HepG2 (cell line): ENCODE results near the gene MNT. TPM values are rescaled to one million over a fixed set of nuclear protein-coding genes. Genes with fewer than 3 reads are reported as not detected.
A peak's percentile ranks its signal among the peaks of the same experiment; 100 is the strongest.

Experiments used
- BRCA1 ChIP-seq: sonication (generic); formaldehyde crosslinking; IDR thresholded peaks from 2 replicates; pipeline ENCODE4 v1.4.0; 2020; ENCODE audit warnings: missing genetic modification reagents
- CHD4 ChIP-seq: fragments of 200-600 bp; sonication (generic); IDR thresholded peaks from 2 replicates; pipeline ENCODE4 v1.7.0; 2017; ENCODE audit warnings: mild to moderate bottlenecking, low read length, borderline replicate concordance
- CSRNP1 ChIP-seq: sonication (generic); formaldehyde crosslinking; IDR thresholded peaks from 2 replicates; pipeline ENCODE4 v1.8.1; 2023; ENCODE audit warnings: mild to moderate bottlenecking, missing genetic modification reagents
- FOXJ3 ChIP-seq: sonication (generic); formaldehyde crosslinking; IDR thresholded peaks from 2 replicates; pipeline ENCODE4 v1.4.0; 2020; ENCODE audit warnings: missing genetic modification reagents, mild to moderate bottlenecking, borderline replicate concordance
- FUBP1 ChIP-seq: sonication (generic); formaldehyde crosslinking; IDR thresholded peaks from 2 replicates; pipeline ENCODE4 v1.5.1; 2020; ENCODE audit warnings: missing genetic modification reagents, mild to moderate bottlenecking, borderline replicate concordance
- HMGXB4 ChIP-seq, 2 experiments: sonication (generic) in 1 of 2; formaldehyde crosslinking in 1 of 2; IDR thresholded peaks; 2 replicates each; pipeline versions ENCODE4 v1.4.0 to v1.6.1; 2018 to 2020; ENCODE audit warnings: missing genetic modification reagents in 2 of 2, borderline replicate concordance in 1 of 2, low read depth in 1 of 2, mild to moderate bottlenecking in 1 of 2, missing biosample characterization in 1 of 2
- HNRNPLL ChIP-seq: fragments of 200-400 bp; formaldehyde crosslinking; IDR thresholded peaks from 2 replicates; pipeline ENCODE4 v1.6.1; 2017; ENCODE audit warnings: mild to moderate bottlenecking, low read depth, low read length; ENCODE audit not compliant: poor library complexity, severe bottlenecking
- IKZF5 ChIP-seq: IDR thresholded peaks from 2 replicates; pipeline ENCODE4 v1.6.1; 2018; ENCODE audit warnings: missing genetic modification reagents, mild to moderate bottlenecking, missing compliant biosample characterization
- RBAK ChIP-seq: sonication (generic); formaldehyde crosslinking; IDR thresholded peaks from 2 replicates; pipeline ENCODE4 v1.5.1; 2020; ENCODE audit warnings: mild to moderate bottlenecking, missing genetic modification reagents
- REXO4 ChIP-seq: sonication (generic); formaldehyde crosslinking; IDR thresholded peaks from 2 replicates; pipeline ENCODE4 v1.8.0; 2022; ENCODE audit warnings: missing genetic modification reagents, mild to moderate bottlenecking, borderline replicate concordance
- SIN3A ChIP-seq: IDR thresholded peaks from 2 replicates; pipeline ENCODE4 v1.6.1; 2011; ENCODE audit warnings: low read depth, mild to moderate bottlenecking, control low read depth, low read length, borderline replicate concordance
- SKIL ChIP-seq: sonication (generic); formaldehyde crosslinking; IDR thresholded peaks from 2 replicates; pipeline ENCODE4 v1.8.0; 2022; ENCODE audit warnings: missing genetic modification reagents, mild to moderate bottlenecking, moderate library complexity, borderline replicate concordance
- TAF15 ChIP-seq: fragments of 200-400 bp; formaldehyde crosslinking; IDR thresholded peaks from one replicate; pipeline ENCODE4 v1.6.1; 2018; ENCODE audit warnings: mild to moderate bottlenecking, low read depth, low read length; ENCODE audit not compliant: poor library complexity, severe bottlenecking
- ZBTB7A ChIP-seq: sonication (generic); formaldehyde crosslinking; IDR thresholded peaks from 2 replicates; pipeline ENCODE4 v1.8.0; 2022; ENCODE audit warnings: mild to moderate bottlenecking, missing genetic modification reagents
- ZNF572 ChIP-seq: sonication (generic); formaldehyde crosslinking; IDR thresholded peaks from 2 replicates; pipeline ENCODE4 v1.5.1; 2020; ENCODE audit warnings: mild to moderate bottlenecking, missing genetic modification reagents
- ZNF773 ChIP-seq: sonication (generic); formaldehyde crosslinking; IDR thresholded peaks from 2 replicates; pipeline ENCODE4 v1.4.0; 2020; ENCODE audit warnings: missing genetic modification reagents, borderline replicate concordance
- polyA plus RNA-seq, 8 experiments: library from polyadenylated mRNA; depleted of rRNA in 3 of 8; stranded (reverse) in 7 of 8; unstranded in 1 of 8; fragments of >200 nt; fragmentation: Illumina TruSeq in 4 of 8; extraction: Trizol in 4 of 8; gene quantifications; 2 replicates each; pipeline versions ENCODE4 v1.2.1 to v1.2.3, GENCODE V29; 2011 to 2016; ENCODE audit warnings: low read depth in 4 of 8, missing spikeins in 1 of 8, mixed read lengths in 1 of 8; ENCODE audit not compliant: insufficient read depth in 1 of 8
- total RNA-seq, 5 experiments: library from RNA; depleted of rRNA; stranded (reverse); fragments of >200 nt; fragmentation: Illumina TruSeq; extraction: Trizol; gene quantifications; 2 replicates each; pipeline ENCODE4 v1.2.3, GENCODE V29; 2016; ENCODE audit warnings: low read depth in 1 of 5

MNT gene
- total and polyA plus RNA-seq, 2 of the 13 experiments (the other 11 are each of a cell fraction or from before 2014, with no cell fraction given) = 2.1 to 3.5 TPM

GRCh38 chr17:2399572-2400473 lies 1.0 kb downstream of the MNT start (continued):
- TF ChIP-seq ZNF572 (no peak), IKZF5 (CRISPR knock-in tag) (peak; percentile 17; the same call in 1 of the 2 replicates), RBAK (CRISPR knock-in tag) (no peak), CSRNP1 (CRISPR knock-in tag) (peak; percentile 41; the same call in 1 of the 2 replicates), SIN3A (peak; percentile 91), HNRNPLL (peak; percentile 72), BRCA1 (no peak), REXO4 (CRISPR knock-in tag) (no peak), CHD4 (no peak), TAF15 (no peak), SKIL (CRISPR knock-in tag) (peak; percentile 60; the same call in 1 of the 2 replicates), FOXJ3 (CRISPR knock-in tag) (peak; percentile 38; the same call in 1 of the 2 replicates), HMGXB4 (CRISPR knock-in tag; IDR thresholded peaks at IDR 0.05; ENCODE audit: borderline replicate concordance in 1 of 2, low read depth in 1 of 2) (peak; percentile 24; a peak in 2 of 4 replicates), FUBP1 (no peak), ZNF773 (CRISPR knock-in tag) (no peak), ZBTB7A (CRISPR knock-in tag) (peak; percentile 88; the same call in 1 of the 2 replicates)
